IPS-20b (cell line): Measurements from ENCODE around the gene IQSEC1.

ENCODE experiments used
- H3K27ac ChIP-seq: one replicate; pipeline ENCODE4 v1.5.1; 2013; ENCODE audit warnings: low read length
- H3K27me3 ChIP-seq: 2 replicates; pipeline ENCODE4 v1.6.1; 2013; ENCODE audit warnings: mild to moderate bottlenecking, low read length, inconsistent platforms; ENCODE audit not compliant: insufficient read depth
- H3K36me3 ChIP-seq: 2 replicates; pipeline ENCODE4 v1.6.1; 2013; ENCODE audit warnings: low read depth, mild to moderate bottlenecking, inconsistent platforms, low read length, moderate library complexity; ENCODE audit not compliant: insufficient read depth
- H3K4me1 ChIP-seq: 2 replicates; pipeline ENCODE4 v1.6.1; 2013; ENCODE audit warnings: mild to moderate bottlenecking, control low read depth, inconsistent platforms, low read length, moderate library complexity; ENCODE audit not compliant: insufficient read depth
- H3K4me3 ChIP-seq: 2 replicates; pipeline ENCODE4 v1.5.1; 2013; ENCODE audit warnings: mild to moderate bottlenecking, low read length, inconsistent platforms
- H3K9ac ChIP-seq: 2 replicates; pipeline ENCODE4 v1.6.1; 2013; ENCODE audit warnings: low read depth, mild to moderate bottlenecking, inconsistent platforms, low read length, moderate library complexity
- H3K9me3 ChIP-seq: 2 replicates; pipeline ENCODE4 v1.6.1; 2013; ENCODE audit warnings: mild to moderate bottlenecking, low read depth, low read length, inconsistent platforms; ENCODE audit not compliant: insufficient read depth

IQSEC1 gene

GRCh38 chr3:13091898-13092611 lies 18.8 kb upstream of the IQSEC1 start:
- Histone ChIP-seq H3K9ac (no peak overlapping the region), H3K36me3 (no peaks in the 10 kb centered on the region), H3K27ac (no peak overlapping the region), H3K4me3 (no peak overlapping the region), H3K27me3 (no peaks in the 10 kb centered on the region), H3K4me1 (peaks cover 4% of the 10 kb centered on the region; the same call in 1 of the 2 replicates), H3K9me3 (no peaks in the 10 kb centered on the region)

- no peaks in the 10 kb centered on the region for H3K27me3 ChIP-seq
- H3K27ac ChIP-seq, result no peak overlapping the region
- H3K9me3 ChIP-seq, result no peaks in the 10 kb centered on the region
- H3K4me1 ChIP-seq, result peaks cover 4% of the 10 kb centered on the region; the same call in 1 of the 2 replicates
- H3K36me3 ChIP-seq, result no peaks in the 10 kb centered on the region
- H3K4me3 ChIP-seq, result no peak overlapping the region
- H3K9ac ChIP-seq, result 0 out of 2 replicates have a peak overlapping the region, but pooled peaks have one; percentile 5
Observed at GRCh38 chr3:13088028-13089006, 15.1 kb upstream of the IQSEC1 start.

GRCh38 chr3:13087320-13087990 lies 14.2 kb upstream of the IQSEC1 start:
- Histone ChIP-seq H3K4me1 (peaks cover 2% of the 10 kb centered on the region; the same call in 1 of the 2 replicates), H3K27me3 (no peaks in the 10 kb centered on the region), H3K36me3 (no peaks in the 10 kb centered on the region), H3K9me3 (no peaks in the 10 kb centered on the region), H3K9ac (no peak overlapping the region), H3K27ac (no peak overlapping the region), H3K4me3 (no peak overlapping the region)

- Histone ChIP-seq H3K27me3 (no peaks in the 10 kb centered on the region), H3K9me3 (no peaks in the 10 kb centered on the region), H3K9ac (no peak overlapping the region), H3K27ac (no peak overlapping the region), H3K4me1 (no peaks in the 10 kb centered on the region), H3K36me3 (no peaks in the 10 kb centered on the region), H3K4me3 (no peak overlapping the region)
Observed at GRCh38 chr3:13086531-13086981, 13.3 kb upstream of the IQSEC1 start.

DNA sequence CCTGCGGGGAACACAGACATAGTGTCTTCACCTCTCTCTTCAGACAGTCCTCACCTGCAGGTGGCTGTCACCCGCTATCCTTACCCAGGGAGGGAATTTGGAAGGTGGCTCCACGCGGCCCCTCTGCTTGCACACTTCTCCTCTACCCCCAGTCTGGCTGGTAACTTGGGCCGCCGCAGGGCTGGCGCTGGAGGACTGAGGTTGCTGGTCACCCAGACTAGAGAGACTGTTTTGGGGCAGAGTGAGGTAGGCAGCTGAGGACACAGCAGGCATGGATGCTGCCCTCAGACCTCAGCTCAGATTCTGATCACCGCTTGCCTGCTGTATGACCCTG lies 12.6 kb upstream of the IQSEC1 start:
- Histone ChIP-seq H3K36me3 (no peaks in the 10 kb centered on the region), H3K27me3 (no peaks in the 10 kb centered on the region), H3K27ac (no peak overlapping the region), H3K4me1 (no peaks in the 10 kb centered on the region), H3K9me3 (no peaks in the 10 kb centered on the region), H3K4me3 (no peak overlapping the region), H3K9ac (no peak overlapping the region; the same call in 1 of the 2 replicates)

DNA sequence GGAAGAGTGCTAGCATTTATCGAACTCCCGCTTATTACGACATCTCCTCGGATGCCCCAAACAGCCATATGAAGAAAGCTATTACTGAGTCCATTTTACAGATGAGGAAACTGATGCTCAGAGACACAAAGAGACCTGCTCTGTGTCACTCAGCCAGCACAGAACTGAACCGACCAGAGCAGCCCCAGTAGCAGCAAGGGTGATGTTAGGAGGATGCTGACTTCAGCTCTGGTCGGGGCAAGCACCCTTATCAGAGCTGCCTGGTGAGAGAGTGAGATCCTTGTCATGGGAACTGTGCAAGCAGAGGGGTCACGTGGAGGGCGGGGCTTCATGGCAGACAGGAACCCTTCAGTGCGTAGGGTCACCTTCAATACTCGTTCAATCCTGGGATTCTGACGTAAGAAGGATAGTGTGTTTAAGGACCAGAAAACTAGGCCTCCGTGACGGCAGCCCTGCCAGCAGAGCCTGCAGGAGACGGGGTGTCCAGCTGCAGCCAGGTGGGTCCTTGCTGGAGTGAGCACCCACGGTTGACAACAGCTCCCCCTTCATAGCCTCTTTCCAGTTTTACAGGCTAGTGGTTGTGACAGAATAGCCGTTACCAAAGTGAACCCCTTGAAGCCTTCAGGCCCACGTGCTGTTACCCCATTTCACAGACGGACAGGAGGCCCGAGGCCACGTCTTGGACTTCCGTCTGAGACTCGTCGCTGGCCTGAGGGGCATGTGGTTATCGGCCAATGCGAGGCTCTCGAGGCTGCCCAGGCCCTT lies 12.0 kb upstream of the IQSEC1 start:
- H3K27ac ChIP-seq, result no peak overlapping the region

DNA sequence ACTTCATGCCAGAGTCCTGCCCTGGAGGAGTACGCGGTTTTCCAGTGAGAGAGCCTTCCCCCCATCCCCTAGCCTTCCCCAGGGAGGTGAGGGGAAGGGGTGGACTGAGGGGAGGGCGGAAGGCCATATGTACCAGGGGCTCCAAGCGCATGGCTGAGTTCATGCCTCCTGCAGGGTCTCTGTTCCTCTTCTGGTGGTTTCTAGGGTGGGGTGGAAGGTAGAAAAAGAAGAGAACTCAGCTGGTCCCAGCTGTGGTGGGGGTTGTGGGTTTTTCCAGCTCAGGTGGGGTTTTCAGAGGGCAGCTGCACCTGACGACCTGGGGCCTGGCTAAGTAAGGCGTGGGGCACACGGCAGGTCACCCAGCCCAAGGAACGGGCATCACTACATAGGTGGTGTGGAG lies 10.7 kb upstream of the IQSEC1 start:
- H3K4me3 ChIP-seq, result no peak overlapping the region
- no peaks in the 10 kb centered on the region for H3K4me1 ChIP-seq
- no peak overlapping the region for H3K27ac ChIP-seq
- no peaks in the 10 kb centered on the region for H3K36me3 ChIP-seq
- no peaks in the 10 kb centered on the region for H3K27me3 ChIP-seq
- H3K9me3 ChIP-seq, result no peaks in the 10 kb centered on the region
- H3K9ac ChIP-seq, result no peak overlapping the region

More for the DNA sequence above, 12.0 kb upstream of the IQSEC1 start:
- Histone ChIP-seq H3K4me1 (no peaks in the 10 kb centered on the region), H3K36me3 (no peaks in the 10 kb centered on the region), H3K27me3 (no peaks in the 10 kb centered on the region), H3K9me3 (no peaks in the 10 kb centered on the region), H3K4me3 (no peak overlapping the region), H3K9ac (no peak overlapping the region)

- no peak overlapping the region for H3K4me3 ChIP-seq
- no peaks in the 10 kb centered on the region for H3K4me1 ChIP-seq
- no peak overlapping the region for H3K9ac ChIP-seq
- H3K27ac ChIP-seq, result no peak overlapping the region
- no peaks in the 10 kb centered on the region for H3K36me3 ChIP-seq
- no peaks in the 10 kb centered on the region for H3K9me3 ChIP-seq
- H3K27me3 ChIP-seq, result no peaks in the 10 kb centered on the region
Observed at GRCh38 chr3:13083254-13083653, 10.0 kb upstream of the IQSEC1 start.

DNA sequence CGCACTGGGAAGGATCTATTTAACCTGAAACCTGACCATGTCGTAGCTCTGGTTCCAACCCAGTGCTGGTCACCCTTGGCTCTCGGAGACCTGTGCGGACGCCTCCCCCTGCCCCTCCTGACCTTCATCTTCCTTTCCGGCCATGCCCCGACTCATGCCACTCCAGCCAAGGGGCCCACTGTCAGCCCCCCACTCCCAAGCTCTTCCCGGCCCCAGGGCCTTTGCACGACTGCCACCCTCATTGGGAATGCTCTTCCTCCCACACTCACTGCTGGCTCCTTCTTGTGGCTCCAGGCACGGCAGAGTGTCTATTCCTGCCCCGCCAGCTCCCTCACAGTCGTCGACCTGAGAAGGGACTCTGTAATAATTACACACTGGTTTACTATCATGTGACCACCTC lies 9.4 kb upstream of the IQSEC1 start:
- H3K4me1 ChIP-seq, result no peaks in the 10 kb centered on the region
- no peak overlapping the region for H3K9ac ChIP-seq
- no peak overlapping the region for H3K27ac ChIP-seq
- H3K4me3 ChIP-seq, result no peak overlapping the region
- H3K9me3 ChIP-seq, result no peaks in the 10 kb centered on the region
- H3K36me3 ChIP-seq, result no peaks in the 10 kb centered on the region
- no peaks in the 10 kb centered on the region for H3K27me3 ChIP-seq

DNA sequence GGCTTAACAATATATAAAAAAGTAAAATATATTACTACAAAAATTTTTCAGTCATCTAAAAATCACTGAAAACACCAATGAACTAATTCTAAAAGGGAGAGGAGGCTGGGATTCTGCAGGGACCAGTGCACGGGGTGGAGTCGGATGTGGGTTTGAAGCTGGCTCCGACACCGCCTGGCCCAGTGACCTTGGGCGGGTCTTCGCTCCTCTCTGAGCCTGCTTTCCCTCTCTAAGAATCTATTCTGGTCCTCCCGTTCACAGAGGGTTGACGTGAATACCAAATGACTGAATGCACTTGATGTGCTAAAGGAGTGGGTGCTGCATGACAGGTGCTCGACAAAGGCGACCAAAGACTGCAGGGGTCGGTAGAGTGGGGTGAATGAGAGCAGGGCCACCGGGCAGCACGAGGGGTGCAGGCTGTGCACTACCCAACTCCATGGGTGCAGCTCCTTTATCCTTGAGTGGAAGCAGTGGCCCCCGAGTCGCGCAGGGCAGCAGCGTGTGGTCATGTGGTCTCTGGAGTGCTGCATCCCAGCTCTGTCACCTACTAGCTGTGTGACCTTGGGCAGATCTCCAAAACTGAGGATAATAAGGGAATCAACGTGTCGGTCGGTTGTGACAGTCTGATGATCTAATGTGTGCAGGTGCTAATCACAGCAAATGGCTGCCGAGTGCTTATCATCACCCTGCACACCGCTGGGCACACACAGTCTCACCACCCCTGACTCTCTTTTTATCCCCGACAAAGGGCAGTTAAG lies 8.6 kb upstream of the IQSEC1 start:
- Histone ChIP-seq H3K36me3 (no peaks in the 10 kb centered on the region), H3K9me3 (no peaks in the 10 kb centered on the region), H3K4me1 (no peaks in the 10 kb centered on the region), H3K9ac (no peak overlapping the region), H3K27me3 (no peaks in the 10 kb centered on the region), H3K4me3 (no peak overlapping the region), H3K27ac (no peak overlapping the region)
